Right lobe of liver (tissue), 4 donors: ENCODE results near the gene NOD1.

Experiments
- CTCF ChIP-seq, 4 donors: fragments of 200-600 bp in 3 of 4; fragments of 450-650 bp in 1 of 4; IDR thresholded peaks; one replicate each; pipeline versions ENCODE4 v1.5.1 to v1.8.0; 2016 to 2022; ENCODE audit warnings: antibody characterized with exemption in 4 of 4, mild to moderate bottlenecking in 2 of 4
- POLR2A ChIP-seq: fragments of 450-650 bp; IDR thresholded peaks from one replicate; pipeline ENCODE4 v1.6.1; 2017; ENCODE audit warnings: antibody characterized with exemption, mild to moderate bottlenecking
- donor health status: DM: no; HTN: no; CAD: no.
- donor health status: DM: no; HTN: no; CAD: no.
- donor health status: DM: no; HTN: yes; CAD: no.

GRCh38 chr7:30522159-30522558 is 43.6 kb upstream of the NOD1 start:
- TF ChIP-seq CTCF (IDR thresholded peaks at IDR 0.05) (no peak), POLR2A (no peak)
